NCI-H748 treated with DMSO at 0.1 percent for 48 hours (cell line): Measurements from ENCODE around the gene GNAS-AS1.

Experiments used
- DNase-seq: peaks from one replicate; lab custom pipeline; 2025; lab: John Stamatoyannopoulos, UW

The GNAS-AS1 gene

DNA sequence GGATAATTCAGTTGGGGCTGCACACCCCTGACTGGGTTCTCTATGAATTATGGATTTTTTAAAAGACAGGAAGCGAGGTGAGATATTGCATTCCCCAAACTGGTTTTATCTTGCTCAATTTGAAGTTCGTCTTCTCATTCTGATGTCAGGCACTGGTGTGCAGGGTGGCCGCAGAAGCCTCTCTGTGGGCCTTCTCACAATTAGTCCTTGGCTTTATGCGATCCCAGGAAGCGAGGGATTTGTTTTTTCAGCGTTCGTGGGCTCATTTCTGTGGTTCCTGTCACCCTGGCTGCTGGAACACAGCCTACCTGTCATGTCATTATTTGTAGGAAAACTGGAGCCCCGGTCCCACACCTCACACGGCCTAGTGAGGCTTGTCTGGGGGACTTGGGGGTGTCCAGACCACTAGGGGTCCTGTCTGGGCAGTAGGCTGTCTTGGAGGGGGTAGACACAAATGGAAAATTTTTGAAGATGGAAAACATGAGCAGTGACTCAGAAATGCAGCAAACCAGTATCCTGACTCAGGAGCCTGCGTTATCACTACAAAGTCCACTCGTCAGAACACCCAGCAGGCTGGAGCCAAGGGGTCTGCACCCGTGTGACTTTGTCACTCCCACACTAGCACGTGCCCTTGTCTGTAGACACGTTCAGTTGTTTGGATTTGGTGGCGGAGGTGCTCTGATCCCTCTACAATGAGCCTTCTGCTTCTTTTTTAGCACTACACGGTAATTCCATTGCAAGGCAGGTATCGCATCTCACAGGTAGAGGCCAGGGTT is 42.2 kb downstream of the GNAS-AS1 start:
- no peak for DNase-seq

DNA sequence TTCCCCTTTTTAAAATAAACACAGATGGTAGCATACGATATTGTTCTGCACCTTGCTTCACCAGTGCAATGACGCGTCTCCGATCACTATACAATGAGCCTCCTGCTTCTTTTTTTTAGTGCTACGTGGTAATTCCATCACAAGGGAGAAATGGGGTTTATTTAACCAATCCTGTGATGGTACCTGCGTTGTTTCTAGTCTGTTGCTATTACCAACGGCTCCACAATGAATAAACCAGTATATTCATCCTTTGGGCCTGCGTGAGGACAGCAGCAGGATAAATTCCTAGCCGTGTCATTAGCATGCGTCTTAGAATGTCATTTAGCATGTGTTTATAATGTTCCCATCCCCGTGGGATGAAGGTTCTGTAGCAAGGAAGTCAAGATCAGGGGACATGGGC is 42.9 kb downstream of the GNAS-AS1 start:
- no peak for DNase-seq

- no peak for DNase-seq
Measured at GRCh38 chr20:58803533-58803932, 47.2 kb downstream of the GNAS-AS1 start.

DNA sequence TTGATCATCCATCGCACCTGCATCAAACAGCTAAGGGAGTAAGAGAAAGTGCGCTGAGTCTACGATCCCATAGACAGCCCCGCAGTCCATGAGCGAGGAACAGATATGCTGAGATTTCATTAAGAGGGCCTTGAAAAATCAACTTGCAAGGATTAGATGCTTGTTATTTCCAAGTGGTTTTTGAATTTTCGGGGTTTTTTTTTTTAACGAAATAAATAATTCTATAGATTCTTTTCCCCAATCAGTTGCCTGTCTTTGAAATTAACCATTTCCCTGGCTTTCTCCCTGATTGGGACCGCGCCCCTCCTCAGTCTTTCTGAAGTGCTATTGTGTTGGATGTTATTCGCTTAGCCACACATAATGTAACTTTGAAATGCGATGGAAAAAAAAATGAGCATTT is 48.6 kb downstream of the GNAS-AS1 start:
- no peak for DNase-seq

DNA sequence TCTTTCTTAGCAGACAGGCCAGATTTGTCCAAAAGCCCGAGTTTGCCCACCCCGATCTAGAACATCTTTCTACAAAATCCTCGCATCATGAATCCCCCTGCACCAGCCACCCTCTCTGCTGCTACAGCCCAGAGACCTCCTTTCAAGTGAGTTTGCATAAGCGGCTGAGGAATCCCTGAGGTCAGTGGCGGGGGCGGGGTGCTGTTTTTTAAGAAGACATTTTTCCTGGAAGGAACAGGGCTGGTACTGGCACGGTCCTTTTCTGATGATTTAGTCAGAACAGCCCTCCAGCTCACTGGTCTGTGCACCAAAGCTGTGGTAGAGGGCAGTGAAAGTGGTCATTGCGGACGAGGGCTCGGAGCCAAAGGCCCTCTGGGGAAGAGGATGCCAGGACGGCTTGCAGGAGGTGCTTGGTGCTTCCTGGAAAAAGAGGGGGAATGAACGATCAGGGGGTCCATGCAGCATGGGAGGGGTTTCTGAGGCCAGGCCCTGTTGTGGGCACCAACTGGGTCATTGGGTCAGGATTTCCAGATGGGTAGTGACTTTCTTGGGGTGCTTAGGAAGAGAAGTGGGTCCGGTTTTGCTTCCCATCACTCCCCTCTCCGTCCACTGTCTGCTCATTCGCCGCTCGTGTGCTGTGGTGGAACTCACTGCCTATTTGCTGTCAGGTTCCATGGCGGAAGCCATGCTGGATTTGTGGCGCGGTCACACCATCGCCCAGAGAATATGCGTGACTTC is 50.4 kb downstream of the GNAS-AS1 start:
- no peak for DNase-seq

DNA sequence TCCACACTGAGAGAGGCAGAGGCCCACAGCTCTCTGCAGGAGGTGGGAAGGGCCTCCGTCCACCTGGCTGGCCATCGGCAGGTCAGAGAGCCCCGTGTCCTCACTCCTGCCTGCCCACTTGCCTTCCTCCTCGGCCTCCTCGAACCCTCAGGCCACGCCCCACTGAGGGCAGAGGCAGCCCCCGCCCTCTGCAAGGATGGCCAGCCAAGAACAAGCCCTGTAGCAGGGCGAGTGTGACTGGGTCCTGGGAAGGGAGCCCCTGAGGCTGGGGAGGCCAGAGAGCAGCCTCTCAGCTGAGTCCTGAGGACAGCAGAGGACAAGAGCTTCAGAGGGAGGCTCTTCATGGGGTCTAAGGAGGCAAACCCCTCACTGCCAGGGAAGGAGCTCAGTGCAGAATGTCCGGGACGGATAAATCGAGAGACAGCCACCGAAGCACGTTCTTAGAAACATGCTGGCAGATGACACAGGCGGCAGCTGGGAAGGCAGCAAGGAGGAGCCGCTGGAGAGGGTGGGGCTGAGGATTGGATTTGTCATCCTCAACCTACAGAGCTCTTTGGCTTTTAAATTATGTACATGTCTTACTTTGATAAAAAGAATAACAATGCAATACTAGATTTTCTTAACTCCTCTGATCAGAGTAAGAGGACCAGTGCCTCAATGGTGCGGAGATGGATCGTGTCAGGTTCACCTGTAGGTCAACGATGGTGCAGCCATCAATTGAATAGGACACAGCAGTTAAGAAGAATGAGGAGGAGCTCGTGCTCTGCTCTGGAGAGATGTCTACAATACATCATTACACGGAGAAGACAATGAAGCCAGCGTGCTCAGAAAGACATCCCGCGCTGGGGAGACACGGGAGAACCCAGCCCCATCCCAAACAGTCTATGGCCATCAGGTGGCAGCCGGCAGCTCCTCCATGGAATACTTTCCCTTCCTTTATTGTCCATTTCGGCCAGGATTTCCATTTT is 53.0 kb downstream of the GNAS-AS1 start:
- DNase-seq, result no peak

DNA sequence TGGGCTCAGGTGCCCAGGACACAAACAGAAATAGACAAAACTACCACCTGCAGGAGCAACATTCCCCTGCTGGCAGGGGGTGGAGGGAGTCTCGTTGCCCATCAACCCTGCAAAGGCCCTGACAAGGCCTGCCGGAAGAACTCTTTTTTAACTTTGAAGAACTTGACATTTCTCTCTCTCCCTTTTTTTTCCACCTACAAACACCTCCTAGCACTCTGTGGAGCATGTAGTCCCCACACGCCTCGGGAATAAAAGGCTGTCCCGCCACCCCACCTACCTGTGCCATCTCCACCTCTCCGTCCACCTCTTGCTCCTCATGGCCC is 54.8 kb downstream of the GNAS-AS1 start:
- no peak for DNase-seq

GRCh38 chr20:58795181-58795922 is 55.4 kb downstream of the GNAS-AS1 start:
- DNase-seq, result no peak

DNA sequence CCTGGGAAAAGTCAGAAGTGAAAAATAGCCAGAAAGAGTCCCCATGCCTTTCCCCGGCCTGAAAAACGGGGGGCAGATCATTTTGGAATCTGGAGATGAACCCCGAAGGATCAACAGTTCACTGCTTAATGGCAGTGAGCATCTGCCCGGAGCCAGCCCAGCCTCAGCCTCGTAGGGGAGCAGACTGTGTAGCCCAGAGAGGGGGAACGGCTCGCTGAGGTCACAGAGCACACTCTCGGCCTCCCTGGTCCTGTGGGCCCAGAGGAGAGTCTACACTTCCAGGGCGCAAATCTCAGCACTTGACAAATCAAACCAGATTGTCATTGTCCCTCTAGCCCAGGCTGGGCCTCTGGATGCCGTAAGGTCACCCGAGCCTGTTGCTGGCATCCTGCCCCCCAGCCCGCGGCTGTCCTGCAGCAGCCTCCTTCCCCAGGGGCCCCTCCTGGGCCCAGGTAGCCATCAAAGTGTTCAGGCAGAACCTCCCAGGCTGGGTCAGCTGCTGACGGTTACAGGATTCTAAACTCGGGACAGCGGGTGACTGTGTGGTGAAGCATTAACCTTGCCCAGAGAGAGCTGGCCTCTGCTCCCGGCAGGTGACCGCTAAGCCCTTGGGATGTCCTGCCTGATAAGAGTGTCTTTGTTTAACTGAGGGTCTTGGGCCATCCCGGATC is 56.1 kb downstream of the GNAS-AS1 start:
- DNase-seq, result no peak

DNA sequence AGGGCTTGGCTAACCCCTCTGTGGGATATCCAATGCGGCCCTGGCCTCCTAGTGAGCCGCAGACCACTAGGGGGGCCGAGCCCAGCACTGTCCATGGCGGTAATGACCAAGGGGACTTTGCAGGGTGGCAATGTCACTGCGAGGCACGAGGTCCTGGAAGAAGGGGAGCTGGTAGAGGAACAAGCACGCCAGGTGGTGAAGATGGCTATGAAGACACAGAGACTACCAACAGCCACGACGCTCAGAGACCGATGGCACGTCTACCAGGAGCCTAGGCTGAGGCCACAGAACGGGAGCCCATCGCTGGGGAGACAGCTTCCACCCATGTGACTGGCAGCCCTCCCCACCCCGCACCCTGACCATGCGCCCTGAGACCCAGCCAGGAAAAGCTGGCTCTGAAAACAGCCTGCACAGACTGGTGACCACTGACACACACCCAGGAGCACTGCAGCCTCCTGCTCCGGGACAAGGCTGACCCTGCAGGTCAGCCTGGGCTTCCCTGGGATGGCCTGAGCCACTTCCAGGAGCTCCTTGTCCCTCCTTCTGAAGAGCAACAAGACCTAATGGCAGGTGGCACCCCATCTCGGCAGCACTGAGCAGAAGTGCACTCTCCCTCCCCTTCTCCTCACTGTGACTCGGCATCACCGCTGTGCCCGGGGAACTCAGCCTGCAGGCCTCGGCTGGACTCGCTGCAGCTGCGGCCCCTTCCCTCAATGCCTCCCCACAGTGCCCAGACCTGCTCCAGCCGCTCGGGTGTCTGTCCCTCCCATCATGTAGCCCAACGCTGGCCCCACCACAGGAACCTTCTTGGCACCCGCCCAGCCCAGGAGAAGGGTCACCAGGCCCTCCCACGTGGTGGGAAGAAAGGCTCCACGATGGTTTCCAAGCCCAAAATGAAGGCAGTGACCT is 56.9 kb downstream of the GNAS-AS1 start:
- no peak for DNase-seq

DNA sequence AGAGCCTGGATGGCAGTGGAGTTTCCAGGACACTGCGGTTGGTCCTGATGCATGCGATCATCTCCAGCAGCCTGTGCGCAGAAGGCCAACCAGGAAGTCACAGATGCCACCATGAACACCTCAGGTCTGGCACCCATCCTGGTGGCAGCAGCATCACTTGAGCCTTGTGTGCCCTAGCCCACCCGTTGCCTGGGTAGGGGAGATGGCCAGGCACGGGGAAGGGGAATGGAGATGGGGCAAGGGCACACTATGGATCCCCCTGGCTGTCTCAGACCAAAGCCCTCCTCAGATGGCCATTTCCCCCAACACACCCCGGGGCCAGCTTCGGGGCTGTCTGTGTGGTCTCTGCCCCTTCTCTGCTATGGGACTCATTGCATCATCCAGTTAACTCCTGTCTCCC is 58.3 kb downstream of the GNAS-AS1 start:
- no peak for DNase-seq

- DNase-seq, result no peak
Measured at GRCh38 chr20:58791286-58791685, 59.4 kb downstream of the GNAS-AS1 start.

GRCh38 chr20:58790454-58790853 is 60.2 kb downstream of the GNAS-AS1 start:
- DNase-seq, result no peak

- no peak for DNase-seq
Measured at GRCh38 chr20:58788896-58789544, 61.7 kb downstream of the GNAS-AS1 start.

- DNase-seq, result no peak
Measured at GRCh38 chr20:58787211-58788005, 63.3 kb downstream of the GNAS-AS1 start.

- DNase-seq, result no peak
Measured at GRCh38 chr20:58784321-58785074, 66.2 kb downstream of the GNAS-AS1 start.

- no peak for DNase-seq
Measured at GRCh38 chr20:58783511-58784011, 67.1 kb downstream of the GNAS-AS1 start.

DNA sequence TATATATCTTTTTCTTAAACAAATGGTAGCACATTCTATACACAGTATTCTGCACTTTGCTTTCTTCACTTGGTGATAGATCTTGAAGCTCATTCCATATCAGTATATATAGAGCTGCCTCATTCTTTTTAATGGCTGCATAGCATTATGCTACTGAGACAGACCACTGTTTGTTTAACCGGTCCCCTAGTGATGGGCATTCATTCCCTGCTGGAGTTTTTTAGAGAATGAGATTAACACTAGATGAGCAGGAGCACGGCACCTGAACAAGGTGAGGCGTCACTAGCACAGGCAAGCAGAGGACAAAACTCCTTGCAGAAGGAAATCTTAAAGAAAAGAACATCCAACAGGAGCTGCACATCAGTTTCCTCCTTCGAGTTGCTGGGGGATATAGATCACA is 69.6 kb downstream of the GNAS-AS1 start:
- no peak for DNase-seq
